ENCODE results near the gene GCG.

- no peak for TF ChIP-seq SMC3 (conservative IDR thresholded peaks at IDR 0.05; ENCODE audit: poor library complexity)
- no peak for TF ChIP-seq POLR2AphosphoS5 (IDR thresholded peaks at IDR 0.05)
Measured at GRCh38 chr2:162106746-162107145, 45.3 kb downstream of the GCG start.

All from neural cell (in vitro differentiated cells).